Spleen (tissue), 11 donors: ENCODE measurements around the gene CSRP2. TPM values are rescaled to one million over a fixed set of nuclear protein-coding genes. Genes with fewer than 3 reads are reported as not detected.

Source experiments
- DNase-seq: peaks from one replicate; pipeline ENCODE4 v3.0.0-alpha.2; 2020
- H3K27ac ChIP-seq, 8 donors: fragments of 200-600 bp; sonication (generic) in 7 of 8; 1 replicate in 4 of 8; 2 replicates in 4 of 8; pipeline versions ENCODE4 v1.5.0 to v1.8.0; 2016 to 2021; ENCODE audit warnings: inconsistent platforms in 4 of 8, mild to moderate bottlenecking in 4 of 8, moderate library complexity in 1 of 8
- H3K27me3 ChIP-seq, 7 donors: fragments of 200-600 bp; sonication (generic) in 6 of 7; replicated peaks in 1 of 7; 1 replicate in 4 of 7; 2 replicates in 3 of 7; pipeline versions ENCODE4 v1.5.0 to v1.8.0; 2016 to 2021; ENCODE audit warnings: inconsistent platforms in 3 of 7, mild to moderate bottlenecking in 1 of 7
- H3K36me3 ChIP-seq, 6 donors: fragments of 200-600 bp; sonication (generic) in 5 of 6; 1 replicate in 4 of 6; 2 replicates in 2 of 6; pipeline versions ENCODE4 v1.5.0 to v1.8.0; 2016 to 2021; ENCODE audit warnings: inconsistent platforms in 2 of 6
- H3K4me1 ChIP-seq, 6 donors: fragments of 200-600 bp; sonication (generic) in 5 of 6; 1 replicate in 3 of 6; 2 replicates in 3 of 6; pipeline versions ENCODE4 v1.5.0 to v1.8.0; 2016 to 2021; ENCODE audit warnings: inconsistent platforms in 3 of 6
- H3K4me3 ChIP-seq, 8 donors: fragments of 200-600 bp; sonication (generic) in 7 of 8; 1 replicate in 4 of 8; 2 replicates in 4 of 8; pipeline versions ENCODE4 v1.5.0 to v1.8.0; 2016 to 2021; ENCODE audit warnings: inconsistent platforms in 4 of 8, mild to moderate bottlenecking in 4 of 8, moderate library complexity in 2 of 8
- H3K9me3 ChIP-seq, 8 donors: fragments of 200-600 bp; sonication (generic) in 7 of 8; 1 replicate in 4 of 8; 2 replicates in 4 of 8; pipeline versions ENCODE4 v1.5.0 to v1.8.0; 2016 to 2021; ENCODE audit warnings: inconsistent platforms in 4 of 8
- POLR2A ChIP-seq, 3 donors: fragments of 450-650 bp; IDR thresholded peaks; one replicate each; pipeline ENCODE4 v1.5.1; 2017; ENCODE audit warnings: antibody characterized with exemption in 3 of 3, mild to moderate bottlenecking in 1 of 3
- POLR2AphosphoS5 ChIP-seq, 3 donors: sonication (generic); formaldehyde crosslinking; IDR thresholded peaks; one replicate each; pipeline ENCODE4 v1.5.1; 2017; ENCODE audit warnings: antibody characterized with exemption in 3 of 3
- WGBS, 5 donors: extraction: QIAGEN DNeasy Blood & Tissue Kit in 3 of 5; methylation state at CpG; one replicate each; pipeline versions ENCODE4 v1.1.5 to v1.1.7; 2013 to 2018; 5-methylcytosine and 5-hydroxymethylcytosine counted together
- intact Hi-C: fragments of 100-400 bp; cut with DNase I; formaldehyde crosslinking; loops from one replicate; pipeline ENCODE4 v1.15.0; 2023; ENCODE audit warnings: low total_unique reads
- polyA plus RNA-seq, 3 donors: library from polyadenylated mRNA; stranded (reverse); fragments of 200-250 nt; gene quantifications; one replicate each; pipeline ENCODE4 v1.2.1, GENCODE V29; 2013
- total RNA-seq, 7 donors: library from RNA; depleted of rRNA in 3 of 7; stranded (reverse); fragments of >200 nt in 3 of 7; fragmentation: NEBNext Ultra II Directional in 4 of 7; extraction: Animal tissue kit (Norgen Biotek cat#: 25700) in 4 of 7; gene quantifications; one replicate each; pipeline versions ENCODE4 v1.1.0 to v1.2.1, GENCODE V29; 2016 to 2021
- TF ChIP-seq, protein P1 (sequence below), 11 experiments: fragments of 200-600 bp in 7 of 11; fragments of 450-650 bp in 4 of 11; sonication (generic) in 4 of 11; IDR thresholded peaks in 8 of 11; conservative IDR thresholded peaks in 3 of 11; 1 replicate in 7 of 11; 2 replicates in 4 of 11; pipeline versions ENCODE4 v1.4.0 to v1.8.0; 2016 to 2021; ENCODE audit warnings: antibody characterized with exemption in 11 of 11, inconsistent platforms in 4 of 11, mild to moderate bottlenecking in 1 of 11
- donor health status: healthy with polysubstance abuse.
- donor health status: DM: no; HTN: no; CAD: no; lungs with moderate emphysema.
- donor health status: DM: no; HTN: no; CAD: no.
- donor health status: Bipolar disorder and iron deficiency.
- donor health status: healthy.
- donor health status: DM: no; HTN: no; CAD: no.
- donor health status: DM: yes; HTN: yes; CAD: no.

Gene CSRP2
- total and polyA plus RNA-seq, 10 donors: 8.9 to 38.6 (median 19.6) TPM

DNA sequence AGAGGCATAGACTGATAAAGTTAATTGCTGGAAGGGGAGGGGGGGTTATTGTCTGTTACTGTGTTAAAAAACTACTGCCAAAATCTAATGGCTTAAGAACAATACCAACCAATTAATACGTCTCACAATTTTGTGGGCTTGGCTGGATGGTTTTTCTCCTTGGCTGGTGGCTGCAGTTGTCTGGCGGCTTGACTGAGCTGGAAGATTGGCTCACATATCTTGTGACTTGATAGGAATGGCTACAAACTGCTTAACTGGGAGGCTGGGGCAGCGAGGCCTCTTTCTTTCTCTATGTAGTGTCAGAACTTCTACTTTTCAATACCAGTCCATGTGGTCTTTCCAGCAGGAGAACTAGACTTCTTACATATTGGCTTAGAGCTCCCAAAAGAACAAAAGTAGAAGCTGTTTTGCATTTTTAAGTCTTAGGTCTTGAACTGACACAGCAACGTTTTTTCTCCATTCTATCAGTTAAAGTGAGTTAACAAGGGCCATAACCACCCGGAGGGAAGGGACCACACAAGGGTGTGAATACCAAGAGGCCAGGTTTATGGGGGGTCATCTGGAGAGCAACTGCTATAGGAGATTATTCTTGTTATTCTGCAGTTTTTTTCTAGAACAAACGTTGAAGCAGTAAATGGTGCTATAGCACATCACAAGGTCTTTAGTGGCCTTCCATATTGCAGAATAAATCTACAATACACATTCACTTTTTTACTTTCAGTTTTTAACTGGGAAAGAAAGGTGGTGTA, 68.0 kb downstream of the CSRP2 start:
- Histone ChIP-seq H3K9me3 (no peaks in the 10 kb centered on the region), H3K27ac (no peak overlapping the region), H3K4me1 (no peaks in the 10 kb centered on the region), H3K4me3 (no peak overlapping the region), H3K36me3 (peaks cover 0 to 94% (median 52%) of the 10 kb centered on the region in 6 donors), H3K27me3 (no peaks in the 10 kb centered on the region)
- intact Hi-C loops: no loop called here
- no peak for DNase-seq
- TF ChIP-seq, protein P1, sequence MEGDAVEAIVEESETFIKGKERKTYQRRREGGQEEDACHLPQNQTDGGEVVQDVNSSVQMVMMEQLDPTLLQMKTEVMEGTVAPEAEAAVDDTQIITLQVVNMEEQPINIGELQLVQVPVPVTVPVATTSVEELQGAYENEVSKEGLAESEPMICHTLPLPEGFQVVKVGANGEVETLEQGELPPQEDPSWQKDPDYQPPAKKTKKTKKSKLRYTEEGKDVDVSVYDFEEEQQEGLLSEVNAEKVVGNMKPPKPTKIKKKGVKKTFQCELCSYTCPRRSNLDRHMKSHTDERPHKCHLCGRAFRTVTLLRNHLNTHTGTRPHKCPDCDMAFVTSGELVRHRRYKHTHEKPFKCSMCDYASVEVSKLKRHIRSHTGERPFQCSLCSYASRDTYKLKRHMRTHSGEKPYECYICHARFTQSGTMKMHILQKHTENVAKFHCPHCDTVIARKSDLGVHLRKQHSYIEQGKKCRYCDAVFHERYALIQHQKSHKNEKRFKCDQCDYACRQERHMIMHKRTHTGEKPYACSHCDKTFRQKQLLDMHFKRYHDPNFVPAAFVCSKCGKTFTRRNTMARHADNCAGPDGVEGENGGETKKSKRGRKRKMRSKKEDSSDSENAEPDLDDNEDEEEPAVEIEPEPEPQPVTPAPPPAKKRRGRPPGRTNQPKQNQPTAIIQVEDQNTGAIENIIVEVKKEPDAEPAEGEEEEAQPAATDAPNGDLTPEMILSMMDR (IDR thresholded peaks at IDR 0.05 in 8 of 11, conservative IDR thresholded peaks at IDR 0.05 in 3 of 11): no peak
- TF ChIP-seq POLR2AphosphoS5 (IDR thresholded peaks at IDR 0.05): no peak
- no peak for TF ChIP-seq POLR2A (IDR thresholded peaks at IDR 0.05)
- 74 to 83% (median 77%) methylated on average over 6 of the region's 6 CpGs for WGBS, 5 donors

Other genes with a start within 250 kb of the CSRP2 start
- 10 to 100 TPM; 37.9 to 69.4 (median 49.7) TPM for gene ZDHHC17, start 114.9 kb downstream of the CSRP2 start, total RNA-seq
- gene ZDHHC17, start 114.9 kb downstream of the CSRP2 start, polyA plus RNA-seq: 10 to 100 TPM; 10.1 to 13.4 (median 12.5) TPM
- gene E2F7, start 186.6 kb upstream of the CSRP2 start, total RNA-seq: 1 to 10 TPM in 5 of 7 donors, under 1 TPM in 2; 0.19 to 2.2 (median 1.1) TPM
- gene E2F7, start 186.6 kb upstream of the CSRP2 start, polyA plus RNA-seq: under 1 TPM; 0.09 to 0.32 (median 0.19) TPM